Measurements from ENCODE around the gene LYRM1. TPM values are rescaled to one million over a fixed set of nuclear protein-coding genes. Genes with fewer than 3 reads are reported as not detected.

LYRM1 gene
- total RNA-seq, 1 experiment from 2014 or later = 67.3 TPM

- Mint-ChIP-seq H3K4me3 (ENCODE audit: unreplicated experiment) (no peak overlapping the region), H3K27ac (ENCODE audit: low read depth, unreplicated experiment) (no peak overlapping the region), H3K9me3 (ENCODE audit: unreplicated experiment) (no peaks in the 10 kb centered on the region), H3K27me3 (ENCODE audit: insufficient read depth, unreplicated experiment) (no peaks in the 10 kb centered on the region), H3K4me1 (ENCODE audit: insufficient read depth, unreplicated experiment) (peaks cover 46% of the 10 kb centered on the region), H3K36me3 (ENCODE audit: insufficient read depth, unreplicated experiment) (peaks cover 68% of the 10 kb centered on the region)
- BruUV-seq (replicated peaks) = no TSS peak
- no peak for DNase-seq (ENCODE audit: unreplicated experiment)
- intact Hi-C loops (cut with micrococcal nuclease) = no loop called here
- ChIA-PET POLR2A (interaction anchor here (0.9 to 13.3 kb wide), 6 partner anchors 8 to 26 kb away, joined by 3 to 343 read pairs (median 8); partner anchors contain the start of genes DCUN1D3 and LYRM1), CTCF (interaction anchor here (0.6 to 2.3 kb wide), 9 partner anchors 9 to 1176 kb away, joined by 3 to 12 read pairs (median 3); no protein-coding TSS in a partner anchor)
- no peak for TF ChIP-seq CTCF (IDR thresholded peaks at IDR 0.05; ENCODE audit: unreplicated experiment)
Observed at GRCh38 chr16:20875355-20875650, 25.3 kb upstream of the LYRM1 start.

- ChIA-PET POLR2A (interaction anchor here (0.7 to 3.0 kb wide), 7 partner anchors 10 to 72 kb away, joined by 3 to 22 read pairs (median 6); partner anchors contain the start of gene DCUN1D3), CTCF (interaction anchor here (0.6 to 1.1 kb wide), 3 partner anchors 10 to 422 kb away, joined by 3 to 4 read pairs (median 3); no protein-coding TSS in a partner anchor)
- Mint-ChIP-seq H3K36me3 (ENCODE audit: insufficient read depth, unreplicated experiment) (peaks cover 64% of the 10 kb centered on the region), H3K9me3 (ENCODE audit: unreplicated experiment) (no peaks in the 10 kb centered on the region), H3K4me3 (ENCODE audit: unreplicated experiment) (peak overlapping the region; percentile 35), H3K27me3 (ENCODE audit: insufficient read depth, unreplicated experiment) (no peaks in the 10 kb centered on the region), H3K27ac (ENCODE audit: low read depth, unreplicated experiment) (peak overlapping the region; percentile 75), H3K4me1 (ENCODE audit: insufficient read depth, unreplicated experiment) (peaks cover 45% of the 10 kb centered on the region)
- no peak for DNase-seq (ENCODE audit: unreplicated experiment)
- BruUV-seq (replicated peaks) = no TSS peak
- intact Hi-C loops (cut with micrococcal nuclease) = no loop called here
- TF ChIP-seq CTCF (IDR thresholded peaks at IDR 0.05; ENCODE audit: unreplicated experiment) = no peak
Observed at GRCh38 chr16:20878682-20879147, 21.9 kb upstream of the LYRM1 start.

- H3K27ac Mint-ChIP-seq (ENCODE audit: low read depth, unreplicated experiment) = peak overlapping the region; percentile 75
- DNase-seq (ENCODE audit: unreplicated experiment) = peak; percentile 34
- H3K4me1 Mint-ChIP-seq (ENCODE audit: insufficient read depth, unreplicated experiment) = peaks cover 50% of the 10 kb centered on the region
- POLR2A ChIA-PET = interaction anchor here (0.7 to 3.0 kb wide), 8 partner anchors 11 to 29 kb away, joined by 3 to 22 read pairs (median 6); partner anchors contain the start of gene DCUN1D3
- CTCF ChIA-PET = interaction anchor here (0.6 to 1.1 kb wide), 3 partner anchors 11 to 421 kb away, joined by 3 to 4 read pairs (median 3); no protein-coding TSS in a partner anchor
- H3K27me3 Mint-ChIP-seq (ENCODE audit: insufficient read depth, unreplicated experiment) = no peaks in the 10 kb centered on the region
- H3K36me3 Mint-ChIP-seq (ENCODE audit: insufficient read depth, unreplicated experiment) = peaks cover 66% of the 10 kb centered on the region
- BruUV-seq (replicated peaks) = no TSS peak
- H3K9me3 Mint-ChIP-seq (ENCODE audit: unreplicated experiment) = no peaks in the 10 kb centered on the region
- TF ChIP-seq CTCF (IDR thresholded peaks at IDR 0.05; ENCODE audit: unreplicated experiment) = no peak
- intact Hi-C loops (cut with micrococcal nuclease) = no loop called here
- peak overlapping the region; percentile 35 for H3K4me3 Mint-ChIP-seq (ENCODE audit: unreplicated experiment)
Observed at GRCh38 chr16:20879175-20880040, 21.2 kb upstream of the LYRM1 start.

- no TSS peak for BruUV-seq (replicated peaks)
- intact Hi-C loops (cut with micrococcal nuclease) = no loop called here
- ChIA-PET POLR2A (interaction anchor here (0.7 to 2.0 kb wide), 5 partner anchors 15 to 30 kb away, joined by 4 to 8 read pairs (median 5); partner anchors contain the start of gene DCUN1D3), CTCF (interaction anchor here (0.5 to 2.3 kb wide), 4 partner anchors 19 to 420 kb away, joined by 3 to 6 read pairs (median 4); partner anchors contain the start of genes DCUN1D3 and LYRM1)
- Mint-ChIP-seq H3K27me3 (ENCODE audit: insufficient read depth, unreplicated experiment) (no peaks in the 10 kb centered on the region), H3K9me3 (ENCODE audit: unreplicated experiment) (no peaks in the 10 kb centered on the region), H3K4me1 (ENCODE audit: insufficient read depth, unreplicated experiment) (peaks cover 43% of the 10 kb centered on the region), H3K36me3 (ENCODE audit: insufficient read depth, unreplicated experiment) (peaks cover 69% of the 10 kb centered on the region), H3K4me3 (ENCODE audit: unreplicated experiment) (no peak overlapping the region), H3K27ac (ENCODE audit: low read depth, unreplicated experiment) (peak overlapping the region; percentile 48)
- no peak for DNase-seq (ENCODE audit: unreplicated experiment)
- TF ChIP-seq CTCF (IDR thresholded peaks at IDR 0.05; ENCODE audit: unreplicated experiment) = no peak
Observed at GRCh38 chr16:20880867-20881502, 19.6 kb upstream of the LYRM1 start.
